Stomach (tissue), 4 donors: Measurements from ENCODE around the gene NOD2.

Experiments used
- EP300 ChIP-seq: sonication (generic); formaldehyde crosslinking; IDR thresholded peaks from one replicate; pipeline ENCODE4 v1.6.1; 2017; ENCODE audit warnings: antibody characterized with exemption
- POLR2A ChIP-seq, 4 donors: fragments of 450-650 bp; IDR thresholded peaks; one replicate each; pipeline ENCODE4 v1.6.1; 2016; ENCODE audit warnings: antibody characterized with exemption in 4 of 4, control low read depth in 2 of 4, mild to moderate bottlenecking in 1 of 4, moderate library complexity in 1 of 4
- POLR2AphosphoS5 ChIP-seq, 3 donors: sonication (generic); formaldehyde crosslinking; IDR thresholded peaks; one replicate each; pipeline ENCODE4 v1.6.1; 2016; ENCODE audit warnings: antibody characterized with exemption in 3 of 3
- TF ChIP-seq, protein P1 (sequence below), 7 experiments: fragments of 450-650 bp in 4 of 7; fragments of 200-600 bp in 3 of 7; sonication (generic) in 3 of 7; IDR thresholded peaks; one replicate each; pipeline ENCODE4 v1.5.1; 2016 to 2019; ENCODE audit warnings: antibody characterized with exemption in 7 of 7, control low read depth in 2 of 7, mild to moderate bottlenecking in 1 of 7

DNA sequence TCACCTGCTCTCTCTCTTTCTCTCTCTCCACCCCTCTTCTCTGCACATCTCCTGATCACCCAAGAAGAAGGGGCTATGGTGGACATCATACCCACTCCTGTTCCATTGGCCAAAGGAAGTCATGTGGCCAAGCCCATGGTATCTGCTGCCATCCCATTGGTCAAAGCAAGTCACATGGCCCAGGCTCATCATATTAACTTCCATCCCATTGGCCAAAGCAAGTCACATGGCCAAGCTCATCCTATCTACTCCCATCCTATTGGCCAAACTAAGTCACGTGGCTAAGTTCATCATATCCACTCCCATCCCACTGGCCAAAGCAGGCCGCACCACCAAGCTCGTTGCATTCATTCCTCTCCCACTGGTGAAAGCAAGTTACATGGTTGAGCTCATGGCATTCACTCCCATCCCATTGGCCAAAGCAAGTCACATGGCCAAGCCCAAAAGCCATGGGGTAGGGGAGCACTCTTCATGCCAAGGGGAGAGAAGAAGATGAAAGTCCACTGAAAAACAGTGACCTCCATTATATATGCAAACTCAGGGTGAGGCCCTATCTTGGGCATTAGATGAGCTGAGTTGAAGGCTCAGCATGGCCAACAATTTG, 41.5 kb upstream of the NOD2 start:
- TF ChIP-seq, protein P1, sequence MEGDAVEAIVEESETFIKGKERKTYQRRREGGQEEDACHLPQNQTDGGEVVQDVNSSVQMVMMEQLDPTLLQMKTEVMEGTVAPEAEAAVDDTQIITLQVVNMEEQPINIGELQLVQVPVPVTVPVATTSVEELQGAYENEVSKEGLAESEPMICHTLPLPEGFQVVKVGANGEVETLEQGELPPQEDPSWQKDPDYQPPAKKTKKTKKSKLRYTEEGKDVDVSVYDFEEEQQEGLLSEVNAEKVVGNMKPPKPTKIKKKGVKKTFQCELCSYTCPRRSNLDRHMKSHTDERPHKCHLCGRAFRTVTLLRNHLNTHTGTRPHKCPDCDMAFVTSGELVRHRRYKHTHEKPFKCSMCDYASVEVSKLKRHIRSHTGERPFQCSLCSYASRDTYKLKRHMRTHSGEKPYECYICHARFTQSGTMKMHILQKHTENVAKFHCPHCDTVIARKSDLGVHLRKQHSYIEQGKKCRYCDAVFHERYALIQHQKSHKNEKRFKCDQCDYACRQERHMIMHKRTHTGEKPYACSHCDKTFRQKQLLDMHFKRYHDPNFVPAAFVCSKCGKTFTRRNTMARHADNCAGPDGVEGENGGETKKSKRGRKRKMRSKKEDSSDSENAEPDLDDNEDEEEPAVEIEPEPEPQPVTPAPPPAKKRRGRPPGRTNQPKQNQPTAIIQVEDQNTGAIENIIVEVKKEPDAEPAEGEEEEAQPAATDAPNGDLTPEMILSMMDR (IDR thresholded peaks at IDR 0.05), result no peak
- TF ChIP-seq POLR2A (IDR thresholded peaks at IDR 0.05), result no peak
- TF ChIP-seq EP300, result no peak
- TF ChIP-seq POLR2AphosphoS5 (IDR thresholded peaks at IDR 0.05), result no peak
